HPDE6-E6E7 (cell line): Measurements from ENCODE around the gene PLPP1.
A peak's percentile ranks its signal among the peaks of the same experiment; 100 is the strongest.
"Not testable (repeated sequence)": the region's sequence is repeated elsewhere in the genome, so short reads cannot be mapped to it uniquely, and the experiment has no call there.

ENCODE experiments used
- DNase-seq: peaks from one replicate; pipeline ENCODE4 v3.0.0; 2011; ENCODE audit warnings: missing footprints; ENCODE audit errors: extremely low spot score

PLPP1 gene

DNA sequence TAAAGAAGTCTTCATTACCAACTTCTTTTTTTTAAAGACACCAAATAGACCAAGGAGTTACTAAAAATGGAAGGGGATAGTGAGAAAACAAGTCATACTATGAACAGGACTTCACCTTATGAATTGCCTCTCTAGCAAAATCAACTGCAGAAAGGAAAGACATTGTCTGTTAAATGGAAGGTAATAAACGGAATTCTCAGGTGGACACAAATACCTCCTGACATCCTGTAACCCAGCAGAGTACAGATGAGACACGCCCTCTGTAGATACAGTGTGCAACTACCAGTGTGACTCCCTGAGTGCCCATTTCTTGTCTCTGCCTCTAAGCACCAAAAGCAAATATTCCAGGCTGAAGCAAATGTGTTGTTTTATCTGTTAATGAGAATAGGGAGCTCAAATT, 12.2 kb upstream of the PLPP1 start:
- no peak for DNase-seq

DNA sequence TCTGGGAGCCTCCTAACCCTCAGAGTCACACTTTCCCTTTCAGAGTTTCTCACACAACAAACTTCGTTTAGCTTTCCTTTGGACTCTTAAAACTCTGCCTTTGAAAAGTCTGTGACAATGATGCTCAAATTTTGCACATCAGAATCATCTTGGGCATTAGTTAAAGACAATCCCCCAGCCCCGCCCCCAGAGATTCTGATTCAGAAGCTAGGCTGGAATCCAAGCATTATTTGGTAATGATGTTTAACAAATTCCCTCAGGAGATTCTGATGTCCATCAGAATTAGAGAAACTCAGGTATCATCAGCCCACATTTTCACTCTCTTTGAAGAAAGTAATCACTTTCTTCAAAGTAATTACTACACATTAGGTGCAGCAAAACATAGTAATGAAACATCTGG, 9.6 kb upstream of the PLPP1 start:
- DNase-seq: no peak

- DNase-seq: no peak
These were observed 6.4 kb upstream of the PLPP1 start for GRCh38 chr5:55541056-55541635.

DNA sequence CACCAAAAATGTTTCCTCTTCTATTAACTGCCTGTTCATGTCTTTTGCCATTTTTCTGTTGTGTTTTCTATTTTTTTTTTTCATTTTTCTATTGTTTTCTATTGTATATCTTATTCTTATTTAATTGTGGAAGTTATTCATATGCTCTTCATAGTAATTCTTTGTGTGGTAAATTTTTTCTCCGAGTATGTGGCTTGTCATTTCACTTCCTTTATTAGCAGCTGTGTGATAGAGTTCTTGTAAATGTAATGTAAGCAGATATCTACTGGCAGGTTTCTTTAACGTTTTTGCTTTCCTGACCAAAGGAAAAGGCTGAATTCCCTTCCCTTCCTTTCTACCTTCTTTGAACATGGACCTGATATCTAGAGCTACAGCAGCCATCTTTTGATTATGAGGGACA, 5.8 kb upstream of the PLPP1 start:
- no peak for DNase-seq

- no peak for DNase-seq
These were observed 5.3 kb upstream of the PLPP1 start for GRCh38 chr5:55540024-55540423.

DNA sequence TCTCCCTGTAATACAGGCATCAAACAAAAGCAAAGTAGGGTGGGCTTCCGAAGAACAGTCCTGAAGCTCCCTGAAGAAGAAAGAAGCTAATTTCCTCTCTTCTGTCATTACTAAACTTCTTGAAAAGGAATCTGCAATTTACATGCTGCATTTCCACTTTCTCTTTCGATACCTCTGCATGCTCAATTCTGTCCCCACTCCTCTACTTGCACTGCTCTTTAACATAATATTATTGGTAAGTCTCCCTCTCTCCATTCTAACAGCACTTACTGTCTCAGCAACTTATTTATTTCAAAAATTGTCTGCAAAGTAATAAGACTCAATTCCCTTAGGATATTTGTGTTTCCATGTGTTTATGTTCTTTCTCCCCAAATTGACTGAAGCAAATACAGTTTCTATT, 3.9 kb upstream of the PLPP1 start:
- DNase-seq: no peak

DNA sequence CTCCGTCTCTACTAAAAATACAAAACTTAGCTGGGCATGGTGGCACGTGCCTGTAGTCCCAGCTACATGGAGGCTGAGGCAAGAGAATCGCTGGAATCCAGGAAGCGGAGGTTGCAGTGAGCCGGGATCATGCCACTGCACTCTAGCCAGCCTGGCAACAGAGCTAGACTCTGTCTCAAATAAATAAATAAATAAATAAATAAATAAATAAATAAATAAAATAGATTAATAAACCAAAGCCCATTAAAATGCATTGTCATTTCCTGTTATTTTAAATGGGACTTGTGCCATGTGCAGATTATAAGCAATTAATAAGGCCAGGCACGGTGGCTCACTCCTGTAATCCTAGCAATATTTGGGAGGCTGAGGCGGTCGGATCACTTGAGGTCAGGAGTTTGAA, 2.6 kb upstream of the PLPP1 start:
- not testable (repeated sequence) for DNase-seq

DNA sequence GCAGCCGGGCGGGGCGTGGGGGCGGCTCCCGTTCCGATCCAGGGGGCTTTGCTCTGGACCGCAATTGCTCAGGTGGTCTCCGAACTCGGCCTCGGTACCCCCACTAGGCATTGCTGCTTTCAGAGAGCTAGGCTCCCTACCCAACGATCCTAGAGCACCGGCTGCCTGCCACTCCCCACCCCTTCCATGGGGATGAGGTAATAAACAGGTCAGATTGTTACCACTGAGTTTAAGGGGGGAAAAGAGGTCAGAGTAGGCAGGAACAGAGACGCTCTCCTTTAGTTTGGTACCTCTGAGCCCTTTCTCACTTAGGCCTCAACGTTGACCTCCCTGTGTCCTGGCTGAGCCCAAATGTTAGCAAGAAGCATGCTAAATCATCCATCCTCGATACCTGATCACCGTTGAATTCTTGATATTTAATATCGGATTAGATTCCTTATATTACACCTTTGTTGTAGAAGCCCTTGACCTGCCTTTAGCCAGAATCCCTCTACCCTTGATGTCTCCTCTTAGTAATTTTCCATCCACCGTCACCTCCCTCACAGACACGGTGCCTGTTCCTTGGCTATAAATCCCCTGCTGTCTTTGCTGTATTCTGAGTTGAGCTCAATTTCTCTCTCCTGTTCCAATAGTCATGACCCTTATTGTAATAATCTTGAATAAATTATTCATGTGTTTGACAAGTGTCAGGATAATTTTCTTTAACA, 588 bp upstream of the PLPP1 start:
- DNase-seq: no peak

DNA sequence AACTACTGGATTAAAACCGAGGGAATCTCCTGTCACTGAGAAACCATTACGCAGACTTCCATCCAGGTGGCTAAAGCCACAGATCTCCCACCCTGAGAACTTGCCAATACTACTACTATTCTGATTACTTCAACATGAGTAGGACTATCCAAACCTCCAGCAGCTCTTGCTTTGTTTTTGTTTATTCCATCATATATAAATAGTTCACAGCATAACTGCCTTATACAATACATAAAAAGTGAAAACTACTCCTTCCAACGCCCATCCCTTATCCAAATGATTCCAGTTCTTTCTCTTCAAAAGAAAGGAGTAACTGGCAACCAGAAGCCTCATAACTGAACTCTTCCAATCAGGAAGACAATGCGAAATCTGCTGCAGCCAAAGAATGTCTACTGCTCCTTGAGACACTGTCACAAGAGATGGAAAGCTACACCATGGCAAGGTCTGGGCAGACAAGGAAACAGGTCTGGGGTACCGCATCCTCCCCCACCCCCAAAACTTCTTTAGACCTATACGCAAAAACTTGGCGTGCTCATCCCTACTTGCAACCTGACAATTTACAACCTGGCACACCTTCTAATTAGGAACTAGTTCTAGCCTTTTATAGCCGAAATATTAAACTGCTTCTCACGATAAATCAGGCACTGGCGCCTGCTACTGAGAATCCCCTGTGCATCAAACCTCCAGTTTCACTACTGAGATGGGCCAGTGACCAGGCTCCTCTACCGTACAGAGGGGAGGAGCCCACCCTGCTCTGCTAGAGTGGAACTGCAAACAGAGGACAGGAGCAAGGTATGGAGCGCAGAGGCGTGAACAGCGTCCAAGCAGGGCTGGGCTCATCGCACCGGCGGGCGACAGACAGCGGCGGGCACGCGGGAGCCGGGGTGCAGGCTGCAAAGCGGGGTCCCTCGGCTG, 986 bp downstream of the PLPP1 start:
- peak; percentile 15 for DNase-seq

- DNase-seq: no peak
These were observed 4.1 kb downstream of the PLPP1 start for GRCh38 chr5:55530669-55531068.

- no peak for DNase-seq
These were observed 9.9 kb downstream of the PLPP1 start for GRCh38 chr5:55524816-55525215.

DNA sequence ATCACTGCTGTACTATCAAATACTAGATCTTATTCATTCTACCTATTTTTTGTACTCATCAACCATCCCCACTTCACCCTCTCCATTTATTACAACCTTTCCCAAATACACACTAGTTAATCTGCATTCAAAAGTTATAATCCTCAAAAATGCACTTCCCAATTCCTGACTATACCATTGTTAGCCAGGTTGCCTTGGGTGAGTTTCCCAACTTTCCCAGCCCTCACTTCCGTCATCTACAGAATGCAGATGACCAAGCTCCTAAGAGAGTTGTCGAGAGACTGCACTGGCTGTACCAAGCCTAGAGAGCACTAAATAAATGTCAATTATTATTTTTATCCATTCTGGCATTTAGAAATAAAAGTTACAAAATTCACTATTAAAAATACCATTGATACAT, 11.5 kb downstream of the PLPP1 start:
- DNase-seq: no peak

DNA sequence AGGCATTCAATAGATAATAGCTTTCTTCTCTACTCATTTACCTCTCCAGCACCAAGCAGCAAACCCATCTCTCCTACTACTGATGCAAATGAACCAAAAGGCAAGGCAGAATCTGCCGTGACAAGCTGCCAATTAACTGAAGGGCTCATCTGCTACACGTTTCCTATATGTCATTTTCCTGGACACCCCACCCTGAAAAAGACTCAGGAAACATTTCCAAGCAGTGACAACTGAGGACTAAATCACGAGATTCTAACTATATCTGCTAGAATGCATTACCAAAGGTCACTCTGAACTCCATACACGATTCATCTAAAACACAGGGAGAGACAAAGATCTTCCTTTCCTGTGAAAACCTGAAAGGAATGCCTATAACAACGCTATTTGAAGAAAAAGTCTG, 12.9 kb downstream of the PLPP1 start:
- no peak for DNase-seq

- DNase-seq: no peak
These were observed 14.5 kb downstream of the PLPP1 start for GRCh38 chr5:55520117-55520839.

DNA sequence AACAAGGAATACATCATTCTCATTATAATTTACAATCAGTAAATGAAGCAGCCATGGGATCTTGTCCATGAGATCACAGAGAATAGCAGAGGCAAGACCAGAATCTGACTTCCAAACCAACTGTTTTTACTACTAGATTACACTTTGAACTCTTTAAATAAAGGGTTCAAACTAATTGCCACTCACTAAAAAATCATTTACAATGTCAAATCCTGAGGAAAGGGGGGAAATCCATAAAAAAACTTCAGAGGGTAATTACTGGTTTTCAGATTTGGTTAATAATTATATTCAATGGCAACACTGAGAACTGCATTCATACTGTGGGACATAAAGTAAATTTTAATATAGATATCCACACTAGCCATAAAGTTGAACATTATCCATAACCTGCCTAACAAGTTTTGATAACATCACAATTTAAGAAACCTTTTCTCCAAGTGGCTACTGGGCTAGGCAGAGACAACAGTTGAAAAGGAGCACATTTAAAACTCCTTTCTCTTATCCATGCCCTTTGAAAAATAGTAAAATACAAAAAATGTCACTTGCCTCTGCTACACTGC, 15.9 kb downstream of the PLPP1 start:
- DNase-seq: no peak

- DNase-seq: no peak
These were observed 17.0 kb downstream of the PLPP1 start for GRCh38 chr5:55517804-55518203.

GRCh38 chr5:55511010-55511409, 23.8 kb downstream of the PLPP1 start:
- no peak for DNase-seq

- DNase-seq: no peak
These were observed 24.3 kb downstream of the PLPP1 start for GRCh38 chr5:55510523-55510880.

DNA sequence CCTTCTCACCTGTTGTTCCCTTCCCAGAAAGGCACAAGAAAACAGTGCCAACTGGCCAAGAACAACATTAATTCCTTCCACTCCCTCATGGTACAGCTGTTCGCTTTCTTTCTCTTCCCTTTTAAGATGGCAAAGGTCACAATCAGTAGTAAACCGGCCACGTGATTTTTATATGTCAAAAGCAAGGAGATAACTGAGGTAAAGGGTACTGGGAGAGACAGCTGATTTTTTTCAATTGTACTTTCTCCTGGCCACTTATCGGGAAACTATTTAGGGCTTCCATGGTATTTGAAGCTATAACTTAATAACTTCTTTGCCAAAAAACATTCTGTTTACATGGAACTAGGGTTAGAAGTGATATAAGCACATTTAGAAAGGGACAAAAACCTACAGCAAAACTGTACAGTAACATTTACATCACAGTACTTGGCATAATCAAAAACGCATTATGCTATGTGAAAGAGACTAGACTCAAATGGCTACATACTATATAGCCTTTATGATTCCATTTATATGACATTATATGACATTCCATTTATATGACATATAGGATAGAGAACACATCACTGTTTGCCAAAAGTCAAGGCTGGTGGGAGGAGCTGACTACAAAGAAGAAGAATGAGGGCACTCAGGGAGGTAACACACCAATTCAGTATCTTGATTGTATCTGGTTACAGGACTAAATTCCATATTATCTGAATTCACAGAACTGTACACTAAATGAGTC, 24.8 kb downstream of the PLPP1 start:
- DNase-seq: no peak

DNA sequence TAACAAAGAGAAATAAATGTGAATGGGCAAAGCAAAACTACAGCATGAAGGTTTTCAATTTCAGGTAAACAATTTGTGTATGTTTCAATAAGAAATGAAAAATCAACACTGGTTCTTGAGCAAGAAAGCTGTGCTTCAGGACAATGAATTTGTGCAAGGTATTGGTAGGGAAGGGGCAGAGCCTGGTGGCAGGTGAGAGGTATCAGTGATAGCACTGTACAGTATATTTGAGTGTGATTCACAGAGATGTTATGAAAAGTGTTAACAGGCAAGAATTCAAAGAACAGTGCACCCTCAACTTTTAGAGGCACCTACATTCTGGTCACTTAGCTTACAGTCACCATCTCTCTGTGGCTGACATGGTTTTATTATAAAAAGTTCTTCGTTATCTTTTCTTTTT, 25.7 kb downstream of the PLPP1 start:
- no peak for DNase-seq

GRCh38 chr5:55507574-55507973, 27.2 kb downstream of the PLPP1 start:
- no peak for DNase-seq
